ENCODE data around the gene GNG7.
"Not testable (repeated sequence)": the region's sequence is repeated elsewhere in the genome, so short reads cannot be mapped to it uniquely, and the experiment has no call there.

The GNG7 gene

DNA sequence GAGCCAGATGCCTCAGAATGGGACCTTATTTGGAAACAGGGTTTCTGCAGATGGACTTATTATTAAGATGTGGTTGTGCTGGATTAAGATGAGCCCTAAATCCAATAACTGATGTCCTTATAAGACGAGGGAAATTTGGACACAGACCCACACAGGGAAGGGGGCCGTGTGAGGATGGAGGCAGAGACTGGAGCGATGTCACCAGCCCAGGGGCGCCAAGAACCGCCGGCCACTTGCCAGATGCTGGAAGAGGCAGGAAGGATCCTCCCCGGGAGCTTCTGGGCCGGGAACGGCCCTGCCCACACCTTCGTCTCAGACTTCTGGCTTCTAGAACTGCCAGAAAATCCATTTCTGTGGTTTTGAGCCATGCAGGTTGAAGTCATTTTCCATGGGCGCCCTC, 26.6 kb downstream of the GNG7 start:
- no peak for DNase-seq (ENCODE audit: low spot score)

DNA sequence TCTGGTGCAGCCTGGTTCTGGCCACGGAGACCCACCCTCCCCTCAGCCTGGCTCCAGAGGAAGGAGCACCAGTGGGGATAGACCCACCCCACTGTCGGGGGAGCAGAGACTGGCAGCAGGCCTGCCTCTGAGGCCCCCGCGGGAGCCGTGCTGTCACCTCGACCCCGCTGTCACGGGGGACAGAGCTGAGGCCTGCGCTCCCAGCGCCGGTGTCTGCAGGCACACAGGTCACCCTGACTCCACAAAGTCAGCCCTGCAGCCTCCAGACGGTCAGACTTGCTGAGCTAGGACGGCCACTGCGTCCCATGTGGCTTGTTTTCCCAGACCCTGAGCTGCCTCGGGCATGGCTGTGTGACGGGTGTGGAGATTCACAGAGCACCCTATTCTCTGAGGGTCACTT, 32.3 kb downstream of the GNG7 start:
- no peak for DNase-seq (ENCODE audit: low spot score)

DNA sequence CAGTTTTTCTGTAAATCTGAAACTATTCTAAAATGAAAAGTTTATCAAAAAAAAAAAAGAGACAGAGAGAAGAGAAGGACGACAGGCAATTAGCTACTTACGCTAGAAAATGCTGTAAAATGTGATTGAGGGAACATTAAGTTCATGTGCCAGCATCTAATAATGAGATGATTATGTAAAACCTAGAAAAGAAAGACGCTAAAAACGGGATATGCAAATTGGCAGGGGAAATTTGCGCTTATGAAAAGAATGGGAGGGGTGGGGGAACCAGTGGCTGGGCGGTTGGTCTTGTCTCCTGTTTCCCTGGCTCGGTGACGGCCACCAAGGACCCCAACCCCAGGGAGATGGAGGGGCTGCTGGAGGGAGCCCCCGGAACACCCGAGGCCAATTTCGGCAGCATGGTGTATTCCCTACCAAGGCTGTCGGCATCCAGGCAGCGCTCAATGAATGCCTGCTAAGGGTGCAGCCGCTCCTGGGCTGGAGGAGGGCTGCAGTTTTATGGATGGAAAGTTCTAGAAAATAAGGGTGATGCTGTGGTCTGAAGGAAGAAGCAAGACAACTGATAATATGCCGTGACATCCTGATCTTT, 34.2 kb downstream of the GNG7 start:
- DNase-seq (ENCODE audit: low spot score): no peak

DNA sequence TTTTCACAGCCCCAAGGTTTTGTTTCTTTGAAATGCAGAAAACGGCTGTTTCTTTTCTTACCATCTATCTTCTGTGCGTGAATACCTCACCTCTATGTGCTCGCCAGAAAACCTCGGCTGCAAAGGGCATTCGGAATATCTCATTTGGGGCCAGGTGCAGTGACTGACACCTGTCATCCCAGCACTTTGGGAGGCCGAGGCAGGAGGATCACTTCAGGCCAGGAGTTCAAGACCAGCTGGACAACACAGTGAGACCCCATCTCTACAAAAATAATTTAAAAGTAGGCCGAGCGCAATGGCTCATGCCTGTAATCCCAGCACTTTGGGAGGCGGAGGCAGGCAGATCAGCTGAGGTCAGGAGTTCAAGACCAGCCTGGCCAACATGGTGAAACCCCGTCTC, 35.1 kb downstream of the GNG7 start:
- not testable (repeated sequence) for DNase-seq (ENCODE audit: low spot score)

DNA sequence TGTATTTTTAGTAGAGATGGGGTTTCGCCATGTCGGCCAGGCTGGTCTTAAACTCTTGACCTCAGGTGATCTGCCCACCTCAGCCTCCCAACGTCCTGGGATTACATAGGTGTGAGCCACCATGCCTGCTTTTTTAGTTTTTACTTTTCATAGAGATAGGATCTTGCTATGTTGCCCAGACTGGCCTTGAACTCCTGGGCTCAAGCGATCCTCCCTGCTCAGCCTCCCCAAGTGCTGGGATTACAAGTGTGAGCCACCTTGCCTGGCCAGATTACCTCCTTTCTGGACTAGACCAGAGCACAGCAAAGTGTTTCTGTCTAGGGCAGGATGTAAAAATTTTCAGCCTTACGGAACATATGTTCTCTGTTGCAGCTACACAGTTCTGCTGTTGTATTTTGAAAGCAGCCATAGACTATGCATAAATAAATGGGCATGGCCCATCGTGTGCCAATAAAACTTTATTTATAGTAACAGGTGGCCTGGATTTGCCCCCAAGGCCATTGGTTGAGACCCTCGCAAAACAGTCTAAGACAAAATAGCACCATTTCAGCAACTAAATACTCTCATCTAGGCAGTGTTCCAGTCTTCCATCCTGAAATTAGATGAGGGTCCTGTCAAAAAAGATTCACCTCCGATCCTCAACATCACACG, 36.0 kb downstream of the GNG7 start:
- no peak for DNase-seq (ENCODE audit: low spot score)

DNA sequence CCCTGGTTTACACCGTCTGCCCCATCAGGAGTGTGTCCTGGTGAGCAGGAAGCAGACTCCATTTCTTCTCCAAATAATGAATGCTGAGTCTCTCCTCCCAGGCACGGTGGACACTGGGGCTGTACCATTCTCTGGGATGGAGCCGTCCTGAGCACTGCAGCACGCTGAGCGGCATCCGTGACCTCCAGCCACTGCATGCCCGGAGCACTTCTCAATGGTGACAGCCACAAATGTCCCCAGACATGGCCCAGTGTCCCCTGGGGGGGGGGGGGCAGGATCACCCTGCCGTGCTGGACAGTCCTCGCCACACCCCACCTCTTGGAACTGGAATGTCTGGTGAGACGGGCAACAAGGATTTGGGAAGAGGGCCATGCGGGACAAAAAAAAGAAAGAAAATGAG, 37.4 kb downstream of the GNG7 start:
- no peak for DNase-seq (ENCODE audit: low spot score)

DNA sequence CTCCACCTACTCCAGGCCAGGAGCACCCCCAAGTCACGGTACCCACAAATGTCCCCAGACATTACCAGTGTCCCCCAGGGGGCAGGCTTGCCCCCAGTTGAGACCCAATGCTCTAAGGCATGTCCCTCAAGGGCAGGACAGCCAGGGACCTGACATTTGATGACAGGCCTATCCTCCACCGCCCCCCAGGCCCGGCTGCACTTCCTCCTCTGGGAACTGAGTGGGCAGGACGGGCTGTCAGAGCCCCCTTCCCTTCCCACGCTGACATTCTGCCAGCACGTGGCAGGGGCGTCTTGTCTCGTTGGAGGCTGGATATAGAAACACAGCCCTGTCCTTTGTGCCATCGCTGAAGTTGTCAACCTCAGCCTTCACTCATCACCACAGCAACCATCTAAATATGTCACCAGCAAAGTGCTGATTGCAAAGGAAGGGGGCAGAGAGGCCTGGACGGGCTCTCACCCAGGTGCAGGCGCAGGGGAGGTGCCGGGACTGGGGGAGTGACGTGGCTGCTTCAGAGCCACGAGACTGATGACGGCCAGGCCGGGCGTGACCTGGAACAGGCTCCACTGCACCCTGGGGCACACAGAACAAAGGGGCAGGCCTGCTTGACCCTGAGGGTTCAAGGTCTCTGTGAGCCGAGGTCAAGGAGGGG, 38.4 kb downstream of the GNG7 start:
- DNase-seq (ENCODE audit: low spot score): no peak

DNA sequence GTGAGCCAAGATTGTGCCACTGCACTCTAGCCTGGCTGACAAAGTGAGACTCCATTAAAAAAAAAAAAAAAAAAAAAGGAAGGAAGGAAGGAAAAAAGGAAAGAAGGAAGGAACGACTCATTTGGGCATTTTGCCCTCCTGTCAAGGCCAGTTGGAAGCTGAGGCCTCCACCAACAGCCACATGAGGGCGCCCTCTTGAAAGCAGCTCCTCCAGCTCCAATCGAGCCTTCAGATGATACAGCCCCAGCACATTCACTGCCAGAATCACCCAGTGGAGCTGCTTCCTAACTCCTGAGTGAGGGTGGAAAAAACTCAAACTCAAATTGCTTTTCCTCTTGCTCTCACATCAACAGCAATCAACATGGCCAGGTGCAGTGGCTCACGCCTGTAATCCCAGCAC, 40.9 kb downstream of the GNG7 start:
- DNase-seq (ENCODE audit: low spot score): no peak

DNA sequence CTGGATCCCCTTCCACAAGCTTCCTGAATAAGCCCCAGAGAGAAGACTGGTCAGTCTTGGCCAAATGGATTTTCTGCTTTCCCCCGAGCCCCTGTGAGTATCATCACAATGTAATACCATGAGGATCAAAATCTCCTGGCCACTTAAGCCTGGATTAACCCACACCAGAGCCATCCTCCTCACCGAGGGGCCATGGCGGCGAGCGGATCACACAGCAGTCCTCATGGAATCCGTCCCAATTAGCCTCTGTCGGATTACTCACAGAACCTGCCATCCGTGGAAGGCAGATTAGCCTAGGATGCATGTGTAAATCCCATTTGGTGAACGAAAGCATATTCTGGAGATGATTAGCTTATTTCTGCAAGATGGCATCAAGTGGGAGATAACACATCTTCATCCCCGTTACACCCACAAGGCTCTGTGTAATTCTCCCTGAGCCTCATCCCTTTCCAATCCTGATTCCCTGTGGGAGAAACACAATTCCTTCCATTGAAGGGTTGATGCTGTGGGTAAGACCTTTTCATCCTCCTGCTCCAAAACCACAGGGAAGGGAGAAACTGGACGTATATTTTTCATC, 42.5 kb downstream of the GNG7 start:
- no peak for DNase-seq (ENCODE audit: low spot score)

DNA sequence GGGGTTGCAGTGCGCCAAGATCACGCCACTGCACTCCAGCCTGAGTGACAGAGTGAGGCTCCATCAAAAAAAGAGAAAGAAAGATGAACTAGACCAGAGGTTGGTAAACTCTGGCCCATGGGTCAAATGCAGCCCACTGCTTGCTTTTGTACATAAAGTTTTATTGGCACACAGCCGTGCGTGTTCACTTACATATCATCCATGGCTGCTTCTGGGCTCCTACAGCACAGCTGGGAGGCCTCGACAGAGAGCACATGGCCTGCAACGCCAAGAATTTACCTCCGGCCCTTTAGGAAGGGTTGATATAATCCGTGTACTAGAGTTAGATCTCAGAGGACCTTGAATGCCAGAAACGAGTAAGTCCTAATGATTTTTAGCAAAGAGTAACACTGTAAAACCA, 46.0 kb downstream of the GNG7 start:
- DNase-seq (ENCODE audit: low spot score): no peak

DNA sequence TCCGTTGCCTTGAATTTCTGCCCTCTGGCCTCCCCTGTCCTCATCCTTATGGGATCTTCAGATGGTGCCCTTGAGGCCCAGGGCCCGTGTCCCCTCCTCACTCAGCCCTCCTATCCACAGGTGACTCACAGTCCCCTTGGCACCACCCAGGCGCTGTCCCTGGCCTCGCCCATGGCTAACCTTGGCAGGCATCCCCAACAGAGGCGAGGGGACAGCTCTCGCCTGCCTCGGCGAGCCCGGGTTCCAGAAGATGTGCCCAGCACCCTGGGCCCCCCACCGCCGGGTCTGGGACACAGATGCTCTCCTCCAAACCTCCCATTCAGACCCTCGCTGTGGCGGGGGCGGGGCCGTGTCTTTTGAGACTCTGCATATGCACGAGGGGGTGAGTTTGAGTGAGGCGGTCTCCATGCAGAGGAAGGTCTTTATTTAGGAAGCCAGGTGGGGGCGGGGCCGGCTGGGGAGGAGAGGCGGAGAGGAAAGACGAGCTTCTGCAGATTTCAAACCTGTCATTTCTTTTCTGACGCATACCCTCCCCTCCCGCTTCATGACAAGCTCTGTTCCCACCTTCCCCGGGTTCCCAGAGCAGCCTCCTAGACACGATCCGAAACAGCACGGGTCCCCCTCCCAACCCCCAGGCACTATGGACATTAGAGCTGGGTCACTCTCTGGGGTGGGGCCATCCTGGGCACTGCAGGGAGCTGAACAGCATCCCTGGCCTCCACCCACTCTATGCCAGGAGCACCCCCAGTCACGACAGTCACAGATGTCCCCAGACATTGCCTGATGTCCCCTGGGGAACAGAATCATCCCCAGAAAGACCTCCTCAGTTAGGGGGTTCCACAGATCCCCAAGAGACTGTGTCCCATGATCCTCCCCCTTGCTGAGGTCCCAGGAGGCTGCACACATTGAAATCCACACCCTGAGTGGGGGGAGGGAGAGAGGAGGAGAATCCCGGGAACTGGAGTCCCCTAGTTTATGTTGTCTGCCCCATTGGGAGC, 48.5 kb downstream of the GNG7 start:
- no peak for DNase-seq (ENCODE audit: low spot score)

DNA sequence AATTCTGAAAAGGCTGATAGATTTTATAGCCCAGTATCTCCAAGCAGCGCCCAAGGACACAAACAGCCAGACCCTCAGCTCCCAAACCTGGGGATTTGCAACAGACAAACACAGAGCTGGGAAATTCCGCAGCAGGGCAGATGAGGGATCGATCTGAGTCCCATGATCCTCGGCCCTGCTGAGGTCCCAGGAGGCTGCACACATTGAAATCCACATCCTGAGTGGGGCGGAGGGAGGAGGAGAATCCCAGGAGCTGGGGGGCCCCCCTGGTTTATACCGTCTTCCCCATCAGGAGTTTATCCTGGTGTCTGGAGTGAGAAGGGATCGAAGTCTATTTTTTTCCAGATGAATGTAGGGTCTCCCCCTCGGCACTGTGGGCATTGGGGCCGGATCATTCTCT, 49.3 kb downstream of the GNG7 start:
- no peak for DNase-seq (ENCODE audit: low spot score)

DNA sequence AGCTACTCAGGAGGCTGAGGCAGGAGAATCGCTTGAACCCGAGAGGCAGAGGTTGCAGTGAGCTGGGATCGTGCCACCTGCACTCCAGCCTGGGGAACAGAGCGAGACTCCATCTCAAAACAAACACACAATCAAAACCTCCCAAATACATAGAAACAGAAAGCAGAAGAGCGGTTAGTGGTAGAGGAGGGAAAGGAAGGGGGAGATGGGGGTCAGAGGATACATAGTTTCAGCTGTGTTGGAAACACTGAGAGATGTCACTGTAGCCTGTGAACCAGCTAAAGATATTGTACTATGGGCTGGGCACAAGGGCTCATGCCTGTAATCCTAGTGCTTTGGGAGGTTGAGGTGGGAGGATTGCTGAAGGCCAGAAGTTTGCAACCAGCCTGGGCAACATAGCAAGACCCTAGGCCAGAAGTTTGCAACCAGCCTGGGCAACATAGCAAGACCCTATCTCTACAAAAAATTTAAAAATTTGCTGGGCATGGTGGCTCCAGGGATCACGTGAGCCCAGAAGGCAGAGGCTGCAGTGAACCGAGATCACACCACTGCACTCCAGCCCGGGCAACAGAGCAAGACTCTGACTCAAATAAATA, 49.9 kb downstream of the GNG7 start:
- DNase-seq (ENCODE audit: low spot score): no peak

DNA sequence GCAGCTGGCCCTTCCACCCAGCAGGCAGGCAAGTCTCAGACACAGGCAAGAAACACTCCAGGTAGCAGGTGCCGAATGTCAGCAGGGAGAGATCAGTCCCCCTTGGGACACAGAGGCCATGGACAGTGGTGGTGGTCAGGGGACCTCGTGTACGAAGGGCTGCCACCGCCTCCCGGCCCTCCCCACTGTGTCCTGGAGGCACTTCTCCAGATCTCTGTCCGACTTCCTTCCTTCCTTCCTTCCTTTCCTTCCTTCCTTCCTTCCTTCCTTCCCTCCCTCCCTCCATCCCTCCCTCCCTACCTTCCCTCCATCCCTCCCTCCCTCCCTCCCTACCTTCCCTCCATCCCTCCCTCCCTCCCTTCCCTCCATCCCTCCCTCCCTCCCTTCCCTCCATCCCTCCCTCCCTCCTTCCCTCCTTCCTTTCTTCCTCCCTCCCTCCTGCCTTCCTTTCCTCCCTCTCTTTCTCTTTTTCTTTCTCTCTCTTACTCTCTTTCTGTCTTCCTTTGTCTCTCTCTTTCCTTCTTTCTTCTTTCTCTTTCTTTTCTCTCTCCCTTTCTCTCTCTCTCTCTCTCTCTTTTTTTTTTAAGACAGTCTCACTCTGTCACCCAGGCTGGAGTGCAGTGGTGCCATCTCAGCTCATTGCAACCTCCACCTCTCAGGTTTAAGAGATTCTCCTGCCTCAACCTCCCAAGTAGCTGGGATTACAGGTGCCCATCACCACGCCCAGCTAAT, 51.3 kb downstream of the GNG7 start:
- not testable (repeated sequence) for DNase-seq (ENCODE audit: low spot score)

DNA sequence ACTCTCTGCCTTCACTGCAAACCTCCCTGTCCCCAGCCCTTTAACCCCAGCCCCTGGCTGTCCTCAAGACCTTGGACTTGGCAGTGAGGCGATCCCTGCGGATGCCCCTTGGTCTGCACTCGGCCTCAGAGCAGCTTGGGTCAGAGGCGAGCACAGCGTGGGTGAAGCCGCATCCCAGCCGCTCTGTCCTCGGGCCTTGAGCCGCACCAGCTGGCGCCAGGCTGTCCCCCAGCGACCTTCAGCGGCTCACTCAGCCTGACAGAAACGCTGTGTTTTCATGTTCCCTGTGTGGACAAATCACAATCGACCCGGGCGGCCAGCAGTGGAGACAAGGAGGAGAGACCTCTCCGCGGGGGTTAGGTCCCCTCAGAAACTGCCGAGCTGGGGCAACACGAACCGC, 52.0 kb downstream of the GNG7 start:
- DNase-seq (ENCODE audit: low spot score): no peak

DNA sequence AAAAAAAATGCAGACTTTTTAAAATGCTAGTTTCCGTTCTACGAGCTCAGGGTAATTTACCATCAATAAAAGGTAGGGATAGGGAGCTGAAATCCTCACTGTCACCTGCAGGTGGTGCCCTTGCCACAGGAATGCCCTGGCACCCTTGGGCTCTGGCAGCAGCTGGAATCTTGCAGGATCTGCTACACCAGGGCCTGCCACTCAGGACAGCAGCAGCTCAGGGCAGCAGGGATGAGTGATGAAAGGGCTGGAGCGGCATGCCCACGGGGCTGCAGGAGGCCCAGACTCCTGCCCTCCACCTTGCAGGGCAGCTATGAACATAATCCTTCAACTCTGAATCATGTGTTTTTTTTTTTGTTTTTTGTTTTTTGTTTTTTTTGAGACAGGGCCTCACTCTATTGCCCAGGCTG, 54.0 kb downstream of the GNG7 start:
- peak; percentile 74 for DNase-seq (ENCODE audit: low spot score)

DNA sequence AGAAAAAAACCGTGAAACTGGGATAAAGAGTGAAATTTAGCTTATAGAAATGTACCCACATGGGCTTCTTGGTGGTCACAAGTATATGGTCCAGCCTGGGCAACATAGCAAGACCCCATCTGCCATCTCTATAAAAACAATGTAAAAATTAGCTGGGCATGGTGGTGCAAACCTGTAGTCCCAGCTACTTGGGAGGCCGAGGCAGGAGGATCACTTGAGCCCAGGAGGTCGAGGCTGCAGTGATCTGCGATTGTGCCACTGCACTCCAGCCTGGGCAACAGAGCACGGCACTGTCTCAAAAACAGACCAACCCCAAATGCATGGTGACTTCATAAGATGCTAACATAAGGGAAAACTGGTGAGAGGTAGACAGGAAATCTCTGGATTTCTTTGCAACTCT, 54.4 kb downstream of the GNG7 start:
- no peak for DNase-seq (ENCODE audit: low spot score)

DNA sequence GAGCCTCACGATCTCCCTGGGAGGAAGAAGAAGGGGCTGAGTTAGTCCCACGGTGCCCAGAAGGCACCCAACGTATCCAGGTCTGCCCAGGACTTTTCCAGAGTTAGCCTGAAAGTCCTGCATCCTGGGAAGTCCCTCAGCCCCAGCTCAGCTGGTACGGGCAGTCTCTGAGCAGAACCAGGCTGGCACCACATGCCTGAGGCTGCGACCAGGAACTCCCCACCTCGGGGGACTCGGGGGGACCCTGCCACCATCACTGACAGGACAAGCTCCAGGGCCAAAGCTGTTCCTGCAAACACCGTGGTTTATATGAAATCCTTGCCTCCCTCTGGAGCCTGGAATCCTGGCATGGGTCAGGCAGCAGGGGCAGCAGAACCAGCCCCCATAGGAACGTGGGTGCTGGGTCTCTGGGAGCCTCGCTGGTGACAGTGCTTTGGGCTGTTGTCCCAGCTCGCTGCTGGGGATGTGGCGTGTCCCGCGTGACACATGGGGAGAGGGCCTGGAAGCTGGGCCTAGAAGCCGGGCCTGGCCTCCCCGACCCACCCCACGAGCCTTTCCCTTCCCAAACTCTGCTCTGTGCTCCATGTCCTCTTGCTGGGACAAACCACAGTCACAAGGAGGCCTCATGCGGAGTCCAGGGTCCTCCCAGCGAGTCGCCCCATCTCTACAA, 55.5 kb downstream of the GNG7 start:
- no peak for DNase-seq (ENCODE audit: low spot score)

DNA sequence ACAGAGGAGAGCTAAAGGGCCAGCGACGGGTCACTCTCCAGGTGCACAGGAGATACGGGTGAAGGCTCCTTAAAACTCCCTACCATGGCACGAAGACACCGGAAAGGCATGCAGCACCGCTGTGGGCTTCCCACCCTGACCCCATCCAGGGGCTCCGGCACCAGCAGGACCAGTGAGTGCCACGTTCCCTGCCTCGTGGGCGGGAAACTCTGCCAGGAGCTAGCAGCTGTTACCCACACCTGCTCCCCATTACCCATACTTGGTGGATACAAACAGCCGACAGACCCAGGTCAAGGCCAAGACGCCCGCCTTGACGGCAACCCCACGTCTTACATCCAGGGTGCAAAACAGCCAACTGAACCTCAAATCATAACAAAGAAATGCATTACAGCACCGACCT, 56.7 kb downstream of the GNG7 start:
- DNase-seq (ENCODE audit: low spot score): no peak

DNA sequence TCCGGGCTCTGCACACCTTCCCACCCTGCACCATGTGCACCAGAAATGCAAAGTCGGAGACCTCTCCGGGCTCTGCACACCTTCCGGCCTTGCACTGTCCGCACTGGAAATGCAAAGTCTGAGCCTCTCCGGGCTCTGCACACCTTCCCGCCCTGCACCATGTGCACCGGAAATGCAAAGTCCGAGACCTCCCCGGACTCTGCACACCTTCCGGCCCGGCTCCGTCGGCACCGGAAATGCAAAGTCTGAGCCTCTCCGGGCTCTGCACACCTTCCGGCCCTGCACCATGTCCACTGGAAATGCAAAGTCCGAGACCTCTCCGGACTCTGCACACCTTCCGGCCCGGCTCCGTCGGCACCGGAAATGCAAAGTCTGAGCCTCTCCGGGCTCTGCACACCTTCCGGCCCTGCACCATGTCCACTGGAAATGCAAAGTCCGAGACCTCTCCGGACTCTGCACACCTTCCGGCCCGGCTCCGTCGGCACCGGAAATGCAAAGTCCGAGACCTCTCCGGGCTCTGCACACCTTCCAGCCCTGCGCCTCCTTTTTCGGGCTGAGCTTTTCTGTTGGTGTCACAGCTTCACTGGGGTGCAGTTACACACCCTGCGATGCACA, 59.3 kb downstream of the GNG7 start:
- DNase-seq (ENCODE audit: low spot score): not testable (repeated sequence)
